IMR-90 (cell line): ENCODE data around the gene ADAM20. TPM values are rescaled to one million over a fixed set of nuclear protein-coding genes. Genes with fewer than 3 reads are reported as not detected.
"Not testable (repeated sequence)": the region's sequence is repeated elsewhere in the genome, so short reads cannot be mapped to it uniquely, and the experiment has no call there.

ENCODE experiments used
- ATAC-seq: fragments of 200-7000 bp; cut with Tn5 transposase; 2 replicates; pipeline ENCODE4 v1.9.1; 2020; ENCODE audit warnings: low read depth, mild to moderate bottlenecking, moderate library complexity
- BruUV-seq: library from RNA; stranded (reverse); fragments of 400-500 nt; replicated peaks from 2 replicates; lab custom pipeline; 2021; lab: Mats Ljungman, UMichigan
- CTCF ChIA-PET: fragments of 300-600 bp; formaldehyde crosslinking; extraction: SDS; loops from one replicate; lab custom pipeline; 2021; ENCODE audit warnings: antibody characterized with exemption; lab: Yijun Ruan, JAX
- POLR2A ChIA-PET: fragments of 300-600 bp; sonication (Branson Sonifier 250); formaldehyde crosslinking; loops from one replicate; lab custom pipeline; 2022; ENCODE audit warnings: antibody characterized with exemption; ENCODE audit not compliant: unreplicated experiment; lab: Charles Lee
- DNase-seq: peaks from one replicate; pipeline ENCODE4 v3.0.0; 2013
- H2AFZ ChIP-seq: replicated peaks from 2 replicates; pipeline ENCODE3; 2013; ENCODE audit warnings: low read length, mild to moderate bottlenecking; ENCODE audit not compliant: poor library complexity
- H2AK5ac ChIP-seq: 2 replicates; pipeline ENCODE4 v1.6.1; 2013; ENCODE audit warnings: low read depth, low read length, inconsistent platforms
- H2AK9ac ChIP-seq: replicated peaks from 2 replicates; pipeline ENCODE3; 2013; ENCODE audit warnings: mild to moderate bottlenecking, low read depth, low read length, moderate library complexity; ENCODE audit not compliant: poor library complexity
- H2BK120ac ChIP-seq: 2 replicates; pipeline ENCODE4 v1.6.1; 2013; ENCODE audit warnings: low read depth, low read length, inconsistent platforms
- H2BK15ac ChIP-seq: 3 replicates; pipeline ENCODE4 v1.6.1; 2013; ENCODE audit warnings: low read depth, low read length, inconsistent platforms
- H2BK20ac ChIP-seq: 2 replicates; pipeline ENCODE4 v1.6.1; 2013; ENCODE audit warnings: low read depth, mild to moderate bottlenecking, inconsistent platforms, low read length, moderate library complexity
- H2BK5ac ChIP-seq: 2 replicates; pipeline ENCODE4 v1.6.1; 2013; ENCODE audit warnings: mild to moderate bottlenecking, low read depth, low read length, inconsistent platforms; ENCODE audit not compliant: poor library complexity, severe bottlenecking
- H3K14ac ChIP-seq: replicated peaks from 2 replicates; pipeline ENCODE4 v1.6.1; 2013; ENCODE audit warnings: low read depth, low read length, inconsistent platforms
- H3K18ac ChIP-seq: 2 replicates; pipeline ENCODE4 v1.6.1; 2013; ENCODE audit warnings: low read depth, low read length, control low read depth
- H3K23ac ChIP-seq: 2 replicates; pipeline ENCODE4 v1.6.1; 2013; ENCODE audit warnings: low read depth, low read length, inconsistent platforms
- H3K27ac ChIP-seq: 2 replicates; pipeline ENCODE4 v1.5.1; 2013; ENCODE audit warnings: mild to moderate bottlenecking, control low read depth, low read length; ENCODE audit not compliant: insufficient read depth
- H3K27me3 ChIP-seq: 2 replicates; pipeline ENCODE4 v1.6.1; 2013; ENCODE audit warnings: low read length; ENCODE audit not compliant: control insufficient read depth, insufficient read depth
- H3K36me3 ChIP-seq: 2 replicates; pipeline ENCODE4 v1.6.1; 2013; ENCODE audit warnings: low read length, mixed read lengths; ENCODE audit not compliant: control insufficient read depth, insufficient read depth
- H3K4ac ChIP-seq: 2 replicates; pipeline ENCODE4 v1.6.1; 2013; ENCODE audit warnings: low read depth, low read length, inconsistent platforms
- H3K4me1 ChIP-seq: 2 replicates; pipeline ENCODE4 v1.6.1; 2013; ENCODE audit warnings: low read length, mixed read lengths; ENCODE audit not compliant: control insufficient read depth, insufficient read depth
- H3K4me2 ChIP-seq: 2 replicates; pipeline ENCODE4 v1.6.1; 2013; ENCODE audit warnings: low read depth, mild to moderate bottlenecking, control low read depth, low read length, moderate library complexity
- H3K4me3 ChIP-seq: 2 replicates; pipeline ENCODE4 v1.5.1; 2013; ENCODE audit warnings: low read depth, mild to moderate bottlenecking, control low read depth, low read length, moderate library complexity; ENCODE audit not compliant: insufficient read depth
- H3K56ac ChIP-seq: 2 replicates; pipeline ENCODE4 v1.6.1; 2013; ENCODE audit warnings: low read length, inconsistent platforms; ENCODE audit not compliant: insufficient read depth; ENCODE audit errors: extremely low read depth
- H3K79me1 ChIP-seq, 2 experiments: 2 replicates each; pipeline ENCODE4 v1.6.1; 2013; ENCODE audit warnings: low read length in 2 of 2, inconsistent platforms in 1 of 2, low read depth in 1 of 2
- H3K9ac ChIP-seq: 2 replicates; pipeline ENCODE4 v1.6.1; 2013; ENCODE audit warnings: low read depth, low read length, control low read depth
- H3K9me1 ChIP-seq: 2 replicates; pipeline ENCODE4 v1.6.1; 2013; ENCODE audit warnings: low read length, inconsistent platforms; ENCODE audit not compliant: insufficient read depth
- H3K9me3 ChIP-seq: 2 replicates; pipeline ENCODE4 v1.6.1; 2013; ENCODE audit warnings: low read length; ENCODE audit not compliant: control insufficient read depth, insufficient read depth
- H4K20me1 ChIP-seq: 2 replicates; pipeline ENCODE4 v1.6.1; 2013; ENCODE audit warnings: low read length, inconsistent platforms; ENCODE audit not compliant: insufficient read depth
- H4K5ac ChIP-seq: 2 replicates; pipeline ENCODE4 v1.6.1; 2013; ENCODE audit warnings: mild to moderate bottlenecking, low read depth, low read length, control low read depth
- H4K8ac ChIP-seq, 2 experiments: 2 replicates each; pipeline ENCODE4 v1.6.1; 2013; ENCODE audit warnings: low read depth in 2 of 2, low read length in 2 of 2, control low read depth in 1 of 2, inconsistent platforms in 1 of 2
- H4K91ac ChIP-seq: 2 replicates; pipeline ENCODE4 v1.6.1; 2013; ENCODE audit warnings: low read depth, low read length, inconsistent platforms; ENCODE audit not compliant: insufficient read depth
- WGBS, 2 experiments: methylation state at CpG; one replicate each; pipeline versions ENCODE4 v1.1.5 to v1.1.7; 2013; ENCODE audit warnings: missing lambda C conversion rate in 2 of 2; ENCODE audit not compliant: insufficient read length in 1 of 2; ENCODE audit errors: extremely low coverage in 2 of 2; 5-methylcytosine and 5-hydroxymethylcytosine counted together
- dilution Hi-C: fragments of 300-500 bp; cut with HindIII; formaldehyde crosslinking; loops from one replicate; pipeline ENCODE4 v1.14.3; 2018; ENCODE audit warnings: low sequenced_read_pairs; ENCODE audit not compliant: unreplicated experiment
- in situ Hi-C: fragments of 300-500 bp; cut with MboI; formaldehyde crosslinking; loops from 3 replicates; pipeline ENCODE4 v1.14.3; 2019; ENCODE audit warnings: low sequenced_read_pairs, inconsistent platforms, mixed read lengths
- intact Hi-C: fragments of 100-400 bp; cut with micrococcal nuclease; formaldehyde crosslinking; loops from 2 replicates; pipeline ENCODE4 v1.10.0; 2022
- polyA plus RNA-seq, 3 experiments: library from polyadenylated mRNA; depleted of rRNA; stranded (reverse); fragments of >200 nt; gene quantifications; 2 replicates each; pipeline ENCODE4 v1.2.3, GENCODE V29; 2012; ENCODE audit warnings: low replicate concordance in 1 of 3
- total RNA-seq: library from RNA; depleted of rRNA; stranded (reverse); fragments of >200 nt; gene quantifications from 2 replicates; pipeline ENCODE4 v1.2.3, GENCODE V29; 2012

The ADAM20 gene
- total and polyA plus RNA-seq, 2 of the 4 experiments (the other 2 are of a cell fraction): 0.03 to 0.18 TPM

- H3K79me1 ChIP-seq, H2BK20ac ChIP-seq, H4K91ac ChIP-seq, intact Hi-C loops, H3K27ac ChIP-seq, H3K4ac ChIP-seq, DNase-seq, H2AFZ ChIP-seq, H3K36me3 ChIP-seq, H3K9me3 ChIP-seq, dilution Hi-C loops, H2BK15ac ChIP-seq, H3K56ac ChIP-seq, POLR2A ChIA-PET, H3K9me1 ChIP-seq, H3K18ac ChIP-seq, H4K20me1 ChIP-seq, BruUV-seq, ATAC-seq, in situ Hi-C loops, H3K14ac ChIP-seq, H2BK5ac ChIP-seq, H4K5ac ChIP-seq, H3K9ac ChIP-seq, H3K4me1 ChIP-seq, CTCF ChIA-PET, H2AK5ac ChIP-seq, H3K23ac ChIP-seq, H2BK120ac ChIP-seq, H3K4me3 ChIP-seq, H4K8ac ChIP-seq, H2AK9ac ChIP-seq, H3K4me2 ChIP-seq, H3K27me3 ChIP-seq: not testable (repeated sequence)
- WGBS, 2 experiments: 70 to 100% methylated on average over 2 to 9 of the region's 57 CpGs
Observed at GRCh38 chr14:70477356-70478105, 57.3 kb downstream of the ADAM20 start.

GRCh38 chr14:70475459-70475858 is 59.3 kb downstream of the ADAM20 start:
- in situ Hi-C loops: not testable (repeated sequence)

More at GRCh38 chr14:70475459-70475858, 59.3 kb downstream of the ADAM20 start:
- H2BK20ac ChIP-seq, H4K20me1 ChIP-seq, H3K79me1 ChIP-seq, H3K4ac ChIP-seq, ATAC-seq, dilution Hi-C loops, H3K9me1 ChIP-seq, H4K91ac ChIP-seq, DNase-seq, BruUV-seq, H2AK9ac ChIP-seq, H4K5ac ChIP-seq, H2AFZ ChIP-seq, H3K9me3 ChIP-seq, H3K36me3 ChIP-seq, CTCF ChIA-PET, H2BK5ac ChIP-seq, H2AK5ac ChIP-seq, H3K27ac ChIP-seq, H3K56ac ChIP-seq, H4K8ac ChIP-seq, H3K4me1 ChIP-seq, H3K9ac ChIP-seq, intact Hi-C loops, H3K4me3 ChIP-seq, H2BK120ac ChIP-seq, POLR2A ChIA-PET, H3K27me3 ChIP-seq, H2BK15ac ChIP-seq, H3K4me2 ChIP-seq, H3K18ac ChIP-seq, H3K23ac ChIP-seq, H3K14ac ChIP-seq: not testable (repeated sequence)
- WGBS, 2 experiments: 83% methylated on average over 2 of the region's 13 CpGs; no CpG with 5 or more reads in 1 of the 2 experiments
